HG03175 (cell line): ENCODE results near the gene MIB2.
"Not testable (repeated sequence)": the region's sequence is repeated elsewhere in the genome, so short reads cannot be mapped to it uniquely, and the experiment has no call there.

Experiments used
- ATAC-seq: cut with Tn5 transposase; IDR thresholded peaks from one replicate; pipeline ENCODE4 v1.9.1; 2021; ENCODE audit warnings: mild to moderate bottlenecking, moderate library complexity; ENCODE audit not compliant: unreplicated experiment

The MIB2 gene

GRCh38 chr1:1615256-1616044, at the start of gene MIB2:
TSS of gene MIB2 (plus strand) at chr1:1615500. CDS start at chr1:1623453, 7,953 bp downstream.
- ATAC-seq = peak; percentile 82

GRCh38 chr1:1567152-1567875, 48.0 kb upstream of the MIB2 start:
- no peak for ATAC-seq

- ATAC-seq = no peak
Measured at GRCh38 chr1:1567891-1568291, 47.4 kb upstream of the MIB2 start.

- ATAC-seq = no peak
Measured at GRCh38 chr1:1569341-1569740, 46.0 kb upstream of the MIB2 start.

- peak; percentile 68 for ATAC-seq
Measured at GRCh38 chr1:1573843-1574720, 41.2 kb upstream of the MIB2 start.

GRCh38 chr1:1574721-1575537, 40.4 kb upstream of the MIB2 start, which contains the start of gene SSU72:
TSS of gene SSU72 (minus strand) at chr1:1574863. CDS start at chr1:1574557, 306 bp downstream.
- ATAC-seq = peak; percentile 89

GRCh38 chr1:1577367-1578011, 37.8 kb upstream of the MIB2 start:
- ATAC-seq = no peak

GRCh38 chr1:1578371-1578940, 36.8 kb upstream of the MIB2 start:
- ATAC-seq = no peak

GRCh38 chr1:1582585-1583346, 32.5 kb upstream of the MIB2 start:
- no peak for ATAC-seq

GRCh38 chr1:1583347-1584010, 31.8 kb upstream of the MIB2 start:
- no peak for ATAC-seq

GRCh38 chr1:1591452-1591851, 23.8 kb upstream of the MIB2 start:
- no peak for ATAC-seq

- no peak for ATAC-seq
Measured at GRCh38 chr1:1593834-1594601, 21.3 kb upstream of the MIB2 start.

- ATAC-seq = no peak
Measured at GRCh38 chr1:1594602-1595260, 20.6 kb upstream of the MIB2 start.

- not testable (repeated sequence) for ATAC-seq
Measured at GRCh38 chr1:1595341-1595740, 20.0 kb upstream of the MIB2 start.

- ATAC-seq = no peak
Measured at GRCh38 chr1:1596493-1597274, 18.6 kb upstream of the MIB2 start.

GRCh38 chr1:1597275-1597930, 17.9 kb upstream of the MIB2 start:
- no peak for ATAC-seq
